K562 (cell line): Measurements from ENCODE around the gene SPRY2. TPM values are rescaled to one million over a fixed set of nuclear protein-coding genes. Genes with fewer than 3 reads are reported as not detected.

ENCODE experiments used
- ASH1L ChIP-seq: fragments of 450-650 bp; IDR thresholded peaks from 2 replicates; pipeline ENCODE4 v1.6.1; 2018; ENCODE audit warnings: borderline replicate concordance, mild to moderate bottlenecking, low read depth; ENCODE audit not compliant: partially characterized antibody
- BHLHE40 ChIP-seq: IDR thresholded peaks from 2 replicates; pipeline ENCODE4 v1.6.1; 2011; ENCODE audit warnings: low read length, improper control_type of control experiment
- COPS2 ChIP-seq: fragments of 450-650 bp; conservative IDR thresholded peaks from 2 replicates; pipeline ENCODE4 v1.6.1; 2016; ENCODE audit warnings: mild to moderate bottlenecking, moderate library complexity
- CREM ChIP-seq: IDR thresholded peaks from 2 replicates; pipeline ENCODE4 v1.6.1; 2014; ENCODE audit warnings: antibody characterized with exemption, low read depth
- FOXO4 ChIP-seq: fragments of 450-650 bp; formaldehyde crosslinking; IDR thresholded peaks from 2 replicates; pipeline ENCODE4 v1.4.0; 2020; ENCODE audit warnings: mild to moderate bottlenecking, moderate library complexity
- FOXP1 ChIP-seq: sonication (generic); formaldehyde crosslinking; IDR thresholded peaks from 2 replicates; pipeline ENCODE4 v1.8.0; 2022; ENCODE audit warnings: mild to moderate bottlenecking, missing genetic modification reagents
- GMEB1 ChIP-seq: fragments of 250-450 bp; sonication (Bioruptor Pico); IDR thresholded peaks from 2 replicates; pipeline ENCODE4 v1.4.0; 2020; ENCODE audit warnings: mild to moderate bottlenecking
- GTF3C2 ChIP-seq: IDR thresholded peaks from 3 replicates; pipeline ENCODE4 v1.6.1; 2011; ENCODE audit warnings: borderline replicate concordance, mild to moderate bottlenecking, moderate library complexity; ENCODE audit not compliant: insufficient read length; ENCODE audit errors: extremely low read depth
- HOMEZ ChIP-seq: fragments of 250-450 bp; sonication (Bioruptor Pico); IDR thresholded peaks from 2 replicates; pipeline ENCODE4 v1.4.0; 2020; ENCODE audit warnings: mild to moderate bottlenecking, moderate library complexity
- KHSRP ChIP-seq: fragments of 450-650 bp; IDR thresholded peaks from 2 replicates; pipeline ENCODE4 v1.6.1; 2017
- L3MBTL2 ChIP-seq: fragments of 450-650 bp; IDR thresholded peaks from 2 replicates; pipeline ENCODE4 v1.6.1; 2016; ENCODE audit warnings: mild to moderate bottlenecking, moderate library complexity
- MECOM ChIP-seq: fragments of 250-450 bp; sonication (Bioruptor Pico); IDR thresholded peaks from 2 replicates; pipeline ENCODE4 v1.8.0; 2022; ENCODE audit warnings: inconsistent platforms
- NR1H2 ChIP-seq: sonication (generic); formaldehyde crosslinking; IDR thresholded peaks from 2 replicates; pipeline ENCODE4 v1.4.0; 2020; ENCODE audit warnings: mild to moderate bottlenecking, missing genetic modification reagents
- RBM17 ChIP-seq: fragments of 200-400 bp; formaldehyde crosslinking; IDR thresholded peaks from 2 replicates; pipeline ENCODE4 v1.6.1; 2017; ENCODE audit warnings: low read depth, mild to moderate bottlenecking, low read length, borderline replicate concordance
- TGIF2 ChIP-seq: sonication (generic); formaldehyde crosslinking; IDR thresholded peaks from 2 replicates; pipeline ENCODE4 v1.8.1; 2022; ENCODE audit warnings: mild to moderate bottlenecking, missing genetic modification reagents, moderate library complexity
- THRAP3 ChIP-seq: fragments of 450-650 bp; IDR thresholded peaks from 2 replicates; pipeline ENCODE4 v1.6.1; 2016; ENCODE audit warnings: mild to moderate bottlenecking, inconsistent platforms, borderline replicate concordance
- ZNF639 ChIP-seq, 2 experiments: fragments of 200-800 bp in 1 of 2; sonication (Bioruptor generic) in 1 of 2; sonication (generic) in 1 of 2; formaldehyde crosslinking in 1 of 2; IDR thresholded peaks in 1 of 2; conservative IDR thresholded peaks in 1 of 2; 2 replicates each; pipeline versions ENCODE4 v1.5.0 to v1.6.1; 2016 to 2020; ENCODE audit warnings: missing compliant biosample characterization in 1 of 2, missing genetic modification characterization in 1 of 2, missing genetic modification reagents in 1 of 2
- polyA plus RNA-seq, 8 experiments: library from polyadenylated mRNA; depleted of rRNA in 4 of 8; stranded (reverse) in 5 of 8; unstranded in 3 of 8; fragments of >200 nt; fragmentation: Nextera tagmentation in 2 of 8; fragmentation: Illumina TruSeq in 1 of 8; extraction: Ambion mirVana in 2 of 8; extraction: Trizol in 1 of 8; gene quantifications; 2 replicates each; pipeline versions ENCODE4 v1.2.1 to v1.2.3, GENCODE V29; 2011 to 2014; ENCODE audit warnings: inconsistent platforms in 1 of 8, missing spikeins in 1 of 8
- total RNA-seq, 7 experiments: library from RNA; depleted of rRNA in 6 of 7; stranded (reverse); fragments of >200 nt in 6 of 7; fragmentation: Illumina TruSeq in 2 of 7; extraction: Trizol in 2 of 7; gene quantifications; 2 replicates each; pipeline versions ENCODE4 v1.2.1 to v1.2.3, GENCODE V29; 2011 to 2021; ENCODE audit warnings: low replicate concordance in 1 of 7

Gene SPRY2
- total and polyA plus RNA-seq, 9 of the 15 experiments (the other 6 are each of a cell fraction or from before 2014, with no cell fraction given): 1.8 to 7.8 (median 3.4) TPM

- TF ChIP-seq GTF3C2 (no peak), ASH1L (no peak), FOXO4 (CRISPR knock-in tag) (no peak), RBM17 (no peak), ZNF639 (CRISPR knock-in tag; conservative IDR thresholded peaks at IDR 0.05 in 1 of 2, IDR thresholded peaks at IDR 0.05 in 1 of 2) (no peak), NR1H2 (CRISPR knock-in tag) (no peak), BHLHE40 (0 out of 2 replicates have a peak, but pooled peaks have one; percentile 6), THRAP3 (no peak), CREM (peak; percentile 12; the same call in 1 of the 2 replicates), MECOM (CRISPR knock-in tag) (no peak), GMEB1 (CRISPR knock-in tag) (no peak), L3MBTL2 (peak; percentile 88), HOMEZ (CRISPR knock-in tag) (no peak), TGIF2 (CRISPR knock-in tag) (no peak), KHSRP (no peak), FOXP1 (no peak), COPS2 (no peak)
These were observed 1.8 kb upstream of the SPRY2 start (continued) for GRCh38 chr13:80342471-80343371.
